HFFc6 (cell line): ENCODE measurements around the gene CHURC1. TPM values are rescaled to one million over a fixed set of nuclear protein-coding genes. Genes with fewer than 3 reads are reported as not detected.

Source experiments
- DNase-seq: peaks from one replicate; pipeline ENCODE4 v3.0.0-alpha.2; 2018
- H3K27ac Mint-ChIP-seq: 2 replicates; pipeline ENCODE4 v1.8.0; 2020; ENCODE audit warnings: mild to moderate bottlenecking, mixed read lengths
- H3K27me3 Mint-ChIP-seq: 2 replicates; pipeline ENCODE4 v1.8.0; 2021; ENCODE audit warnings: mild to moderate bottlenecking, moderate library complexity, mixed read lengths; ENCODE audit not compliant: insufficient read depth
- H3K36me3 Mint-ChIP-seq: 2 replicates; pipeline ENCODE4 v1.8.0; 2021; ENCODE audit warnings: low read depth, mixed read lengths
- H3K4me1 Mint-ChIP-seq: 2 replicates; pipeline ENCODE4 v1.8.0; 2020; ENCODE audit warnings: low read depth, mixed read lengths
- H3K4me3 Mint-ChIP-seq: 2 replicates; pipeline ENCODE4 v1.8.0; 2020; ENCODE audit warnings: mild to moderate bottlenecking, moderate library complexity, mixed read lengths
- H3K9me3 Mint-ChIP-seq: 2 replicates; pipeline ENCODE4 v1.8.0; 2020; ENCODE audit warnings: mild to moderate bottlenecking, mixed read lengths
- CTCF ChIP-seq: fragments of 200-600 bp; sonication (generic); IDR thresholded peaks from 2 replicates; pipeline ENCODE4 v1.5.0; 2021; ENCODE audit warnings: antibody characterized with exemption, mild to moderate bottlenecking
- total RNA-seq, 6 experiments: library from RNA; stranded (reverse); fragmentation: NEBNext Ultra II Directional; extraction: Animal tissue kit (Norgen Biotek cat#: 25700); gene quantifications; 2 replicates in 1 of 6; 3 replicates in 5 of 6; pipeline ENCODE4 v1.2.3, GENCODE V29; 2021

Gene CHURC1
- total RNA-seq, 6 experiments from 2014 or later = 51.9 to 63.3 (median 59.2) TPM

GRCh38 chr14:64947710-64948611 lies 33.7 kb downstream of the CHURC1 start:
- Mint-ChIP-seq H3K4me1 (no peaks in the 10 kb centered on the region), H3K36me3 (peaks cover 8% of the 10 kb centered on the region; the same call in 1 of the 2 replicates), H3K27me3 (peaks cover 2% of the 10 kb centered on the region), H3K4me3 (no peak overlapping the region), H3K27ac (no peak overlapping the region), H3K9me3 (no peaks in the 10 kb centered on the region)
- TF ChIP-seq CTCF = no peak
- no peak for DNase-seq

- H3K27ac Mint-ChIP-seq = no peak overlapping the region
- DNase-seq = no peak
- no peaks in the 10 kb centered on the region; the same call in 1 of the 2 replicates for H3K27me3 Mint-ChIP-seq
- H3K36me3 Mint-ChIP-seq = peaks cover 8% of the 10 kb centered on the region; the same call in 1 of the 2 replicates
- H3K9me3 Mint-ChIP-seq = no peaks in the 10 kb centered on the region
- H3K4me3 Mint-ChIP-seq = no peak overlapping the region
- TF ChIP-seq CTCF = no peak
- no peaks in the 10 kb centered on the region for H3K4me1 Mint-ChIP-seq
Observed at GRCh38 chr14:64948612-64949210, 34.5 kb downstream of the CHURC1 start.

- no peak overlapping the region for H3K27ac Mint-ChIP-seq
- H3K9me3 Mint-ChIP-seq = no peaks in the 10 kb centered on the region
- no peak for TF ChIP-seq CTCF
- no peak for DNase-seq
- H3K27me3 Mint-ChIP-seq = no peaks in the 10 kb centered on the region; the same call in 1 of the 2 replicates
- H3K4me3 Mint-ChIP-seq = no peak overlapping the region
- H3K4me1 Mint-ChIP-seq = no peaks in the 10 kb centered on the region
- no peaks in the 10 kb centered on the region for H3K36me3 Mint-ChIP-seq
Observed at GRCh38 chr14:64950889-64951288, 36.6 kb downstream of the CHURC1 start.

GRCh38 chr14:64951291-64951690 lies 37.0 kb downstream of the CHURC1 start:
- no peaks in the 10 kb centered on the region; the same call in 1 of the 2 replicates for H3K27me3 Mint-ChIP-seq
- H3K4me1 Mint-ChIP-seq = no peaks in the 10 kb centered on the region
- H3K9me3 Mint-ChIP-seq = no peaks in the 10 kb centered on the region
- DNase-seq = no peak
- H3K36me3 Mint-ChIP-seq = no peaks in the 10 kb centered on the region
- no peak for TF ChIP-seq CTCF
- no peak overlapping the region for H3K4me3 Mint-ChIP-seq
- H3K27ac Mint-ChIP-seq = no peak overlapping the region

GRCh38 chr14:64951724-64952123 lies 37.5 kb downstream of the CHURC1 start:
- Mint-ChIP-seq H3K27ac (no peak overlapping the region), H3K27me3 (no peaks in the 10 kb centered on the region; the same call in 1 of the 2 replicates), H3K4me3 (no peak overlapping the region), H3K4me1 (no peaks in the 10 kb centered on the region), H3K36me3 (no peaks in the 10 kb centered on the region), H3K9me3 (no peaks in the 10 kb centered on the region)
- no peak for TF ChIP-seq CTCF
- DNase-seq = no peak
